NCI-H2227 (cell line): Measurements from ENCODE around the gene FLYWCH1.
A peak's percentile ranks its signal among the peaks of the same experiment; 100 is the strongest.

ENCODE experiments used
- DNase-seq: peaks from one replicate; lab custom pipeline; 2025; ENCODE audit not compliant: unreplicated experiment; lab: John Stamatoyannopoulos, UW

The FLYWCH1 gene

DNA sequence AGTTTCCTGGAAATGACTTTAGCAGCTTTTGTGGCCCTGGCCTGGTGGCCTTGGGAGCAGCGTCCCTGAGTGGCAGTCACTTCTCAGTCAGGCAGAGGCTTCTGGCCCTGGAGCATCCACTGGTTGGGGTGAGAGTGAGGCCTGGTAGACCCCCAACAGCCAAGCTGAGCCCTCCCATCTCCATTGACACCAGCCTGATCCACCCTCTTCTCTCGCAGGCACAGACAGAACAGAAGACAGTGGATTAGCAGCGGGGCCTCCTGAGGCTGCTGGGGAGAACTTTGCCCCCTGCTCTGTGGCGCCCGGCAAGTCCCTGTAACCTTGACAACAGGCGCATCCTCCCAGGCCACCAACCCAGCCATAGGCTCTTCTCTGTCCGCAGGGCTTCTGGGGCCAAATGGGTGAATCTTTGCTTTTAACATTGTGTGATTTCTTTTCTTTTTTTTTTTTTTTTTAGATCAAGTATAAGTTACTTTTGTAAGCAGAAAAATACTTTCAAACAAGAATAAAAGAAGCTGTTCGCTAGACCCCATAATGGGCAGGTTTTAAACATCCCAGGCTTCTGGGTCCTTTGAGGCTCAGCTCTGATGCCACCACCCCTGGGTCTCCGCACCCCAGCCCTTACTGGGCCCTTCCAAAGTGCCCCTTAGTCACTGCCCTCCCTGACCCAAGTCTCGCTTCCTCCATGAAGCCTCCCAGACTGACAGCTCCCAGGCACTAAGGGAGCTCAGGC, 12.7 kb upstream of the FLYWCH1 start:
- peak; percentile 59 for DNase-seq

DNA sequence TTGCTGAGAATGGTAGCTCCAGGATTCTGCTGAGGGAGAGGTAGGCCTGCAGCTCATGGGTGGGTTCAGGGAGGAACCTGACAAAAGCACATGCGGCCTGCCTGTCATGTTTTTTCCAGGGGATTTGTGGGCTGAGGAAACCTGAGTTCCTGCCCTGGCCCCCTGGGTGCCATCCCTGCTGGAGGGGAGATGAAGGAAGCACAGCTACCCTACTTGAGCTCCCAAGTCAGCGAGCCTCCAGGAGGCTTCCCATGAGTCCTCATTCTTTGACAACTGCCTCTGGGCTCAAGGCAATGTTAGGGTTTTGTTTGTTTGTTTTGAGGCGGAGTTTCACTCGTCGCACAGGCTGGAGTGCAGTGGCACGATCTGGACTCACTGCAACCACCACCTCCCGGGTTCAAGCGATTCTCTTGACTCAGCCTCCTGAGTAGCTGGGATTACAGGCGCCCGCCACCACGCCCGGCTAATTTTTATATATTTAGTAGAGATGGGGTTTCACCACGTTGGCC, 12.1 kb upstream of the FLYWCH1 start:
- DNase-seq = no peak

DNA sequence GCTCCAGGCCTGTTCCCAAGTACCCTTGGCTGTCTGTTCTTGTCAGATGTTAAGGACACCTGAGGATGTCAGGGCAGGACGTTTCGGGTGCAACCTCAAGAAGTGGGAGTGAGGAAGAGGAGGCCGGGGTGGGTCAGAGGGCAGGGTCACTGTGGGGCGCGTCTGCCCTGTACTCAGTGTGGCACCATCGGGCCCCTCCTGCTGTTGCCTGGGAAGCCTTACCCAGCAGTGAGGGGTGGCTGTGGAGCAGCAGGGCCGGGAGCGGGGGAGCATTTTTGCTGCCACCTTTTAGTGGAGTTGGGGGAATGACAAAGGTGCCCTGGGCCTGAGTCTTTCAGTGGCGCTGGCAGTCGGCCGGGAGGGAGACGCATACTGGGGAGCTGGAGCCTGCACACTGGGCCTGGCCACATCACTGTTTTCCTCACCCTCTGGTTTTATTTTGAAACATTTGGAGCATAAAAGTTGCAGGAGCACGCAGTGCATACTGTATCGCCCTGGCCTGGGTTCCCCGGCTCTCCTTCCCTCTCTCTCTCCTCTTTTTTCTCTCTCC, 11.1 kb upstream of the FLYWCH1 start:
- DNase-seq = no peak

DNA sequence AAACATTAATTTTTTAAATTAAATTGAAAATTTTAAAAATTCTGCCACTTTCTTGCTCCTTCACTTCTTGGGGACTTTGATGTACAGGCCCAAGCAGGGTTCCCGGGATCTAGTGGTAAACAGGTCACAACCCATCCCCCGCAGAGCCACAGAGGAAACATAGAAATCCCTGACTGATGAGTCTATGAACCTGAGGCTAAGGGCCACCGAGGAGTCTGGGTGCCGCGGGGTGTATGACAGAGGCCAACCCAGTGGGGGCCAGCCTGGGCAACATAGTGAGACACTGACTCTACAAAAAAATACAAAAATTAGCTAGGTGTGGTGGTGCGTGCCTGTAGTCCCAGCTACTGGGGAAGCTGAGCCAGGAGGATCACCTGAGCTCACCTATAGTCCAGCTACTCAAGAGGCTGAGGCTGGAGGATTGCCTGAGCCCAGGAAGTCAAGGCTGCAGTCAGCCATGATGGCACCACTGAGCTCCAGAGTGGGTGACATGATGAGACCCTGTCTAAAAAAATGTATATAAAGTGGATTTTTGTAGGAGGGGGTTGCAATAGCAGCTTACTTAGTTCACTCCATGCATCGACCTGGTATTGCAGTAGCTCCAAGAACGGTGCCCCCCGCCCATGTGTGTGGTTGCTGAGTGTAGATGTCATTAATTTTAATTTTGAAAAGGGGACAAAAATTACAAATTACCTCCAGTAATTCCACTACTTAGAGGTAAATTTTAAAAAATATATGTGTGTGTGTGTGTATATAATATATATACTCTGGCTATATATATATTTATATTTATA, 9.2 kb upstream of the FLYWCH1 start:
- DNase-seq = no peak

DNA sequence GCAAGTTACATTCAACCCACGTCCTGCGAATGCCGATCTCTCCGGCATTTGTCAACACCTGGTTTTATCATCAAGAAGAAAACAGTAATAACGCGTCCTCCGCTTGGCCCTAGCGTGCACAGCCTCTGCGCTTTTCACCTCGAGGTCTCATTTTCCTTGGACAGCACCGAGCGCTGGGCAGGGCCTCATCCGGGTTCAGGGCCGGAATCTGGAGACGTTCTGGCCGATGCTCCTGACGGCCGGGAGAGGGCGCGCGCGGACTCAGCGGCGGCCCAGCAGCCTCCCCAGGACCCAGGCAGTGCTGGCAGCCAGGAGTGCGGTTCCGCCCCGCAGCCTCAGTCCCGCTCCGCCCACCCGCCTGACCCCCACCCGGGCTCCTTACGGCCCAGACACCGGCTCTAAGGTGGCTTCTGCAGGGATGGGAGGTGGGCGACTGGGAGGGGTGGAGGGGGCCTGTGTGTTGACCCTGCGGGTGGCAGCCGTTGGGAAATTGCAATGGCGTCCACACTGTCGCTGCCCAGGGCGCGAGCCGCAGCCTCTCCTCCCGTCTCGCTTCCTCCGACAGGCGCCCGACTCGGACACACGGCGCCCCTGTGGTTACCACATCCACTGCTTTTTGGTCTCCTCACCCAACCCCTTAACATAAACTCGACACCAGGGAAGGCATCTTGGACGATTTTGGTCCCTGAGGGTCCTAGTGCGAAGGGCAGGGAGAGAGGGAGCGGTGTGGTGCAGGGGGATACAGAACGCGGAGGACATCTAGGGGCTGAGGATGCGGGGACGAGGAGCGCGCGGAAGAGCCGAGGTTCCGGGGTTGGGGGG, 7.4 kb upstream of the FLYWCH1 start:
- DNase-seq = peak; percentile 89

DNA sequence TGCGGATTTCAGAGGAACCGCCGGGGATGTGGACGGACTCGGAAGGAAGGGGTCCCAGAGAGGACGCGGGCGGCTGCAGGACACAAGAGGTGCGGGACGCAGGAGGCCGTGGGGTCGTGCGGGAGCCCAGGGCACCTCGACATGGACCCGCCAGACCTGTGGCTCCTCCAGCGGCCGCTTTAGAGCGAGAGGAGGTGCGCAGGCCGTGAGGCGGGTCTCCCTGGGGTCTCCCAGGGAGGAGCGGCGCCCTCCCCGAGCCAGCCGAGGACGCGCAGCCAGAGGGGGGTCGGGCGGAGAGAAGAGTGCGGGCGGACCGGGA, 6.8 kb upstream of the FLYWCH1 start:
- no peak for DNase-seq

DNA sequence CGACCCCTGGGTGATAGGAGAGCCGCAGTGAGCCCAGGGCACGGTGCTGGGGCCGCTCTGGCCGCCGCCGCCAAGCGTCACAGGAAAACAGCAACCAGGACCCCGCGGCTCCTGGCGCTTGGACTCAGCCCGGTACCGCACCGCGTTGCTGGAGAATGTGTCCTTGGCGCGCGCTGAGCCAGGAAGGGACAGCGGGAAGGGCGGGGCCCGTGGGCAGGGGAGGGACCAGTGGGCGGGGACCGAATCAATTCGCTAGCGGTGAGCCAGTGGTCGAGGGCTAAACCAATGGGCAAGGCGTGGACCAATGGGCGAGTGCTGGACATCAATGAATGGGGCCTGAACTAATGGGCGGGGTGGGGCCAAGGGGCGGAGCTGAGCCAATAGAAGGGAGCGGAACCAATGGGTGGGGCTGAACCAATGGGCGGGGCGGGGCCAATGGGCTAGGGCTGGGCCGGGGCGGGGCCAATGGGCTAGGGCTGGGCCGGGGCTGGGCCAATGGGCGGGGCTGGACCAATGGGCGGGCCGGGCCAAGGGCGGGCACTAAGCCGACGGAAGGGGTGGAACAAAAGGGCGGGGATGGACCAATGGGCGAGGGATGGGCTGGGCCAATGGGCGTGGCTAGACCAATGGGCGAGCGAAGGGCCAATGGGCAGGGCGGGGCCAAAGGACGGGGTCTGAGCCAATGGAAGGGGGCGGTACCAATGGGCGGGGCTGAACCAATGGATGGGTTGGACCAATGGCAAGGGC, 6.3 kb upstream of the FLYWCH1 start:
- DNase-seq = peak; percentile 99

DNA sequence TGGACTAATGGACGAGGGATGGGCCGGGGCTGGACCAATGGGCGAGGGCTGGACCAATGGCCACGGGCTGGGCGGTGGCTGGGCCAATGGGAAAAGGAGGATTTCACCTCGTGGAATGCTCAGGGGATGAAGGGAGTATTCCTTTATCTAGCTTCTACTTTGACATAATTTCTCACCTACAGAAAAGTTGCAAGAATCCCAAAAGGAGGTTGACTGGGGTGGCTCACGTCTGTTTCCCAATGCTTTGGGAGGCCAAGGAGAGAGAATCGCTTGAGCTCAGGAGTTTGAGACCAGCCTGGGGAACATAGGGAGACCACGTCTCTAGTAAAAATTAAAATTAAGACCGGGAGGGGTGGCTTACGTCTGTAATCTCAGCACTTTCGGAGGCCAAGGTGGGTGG, 5.7 kb upstream of the FLYWCH1 start:
- no peak for DNase-seq

DNA sequence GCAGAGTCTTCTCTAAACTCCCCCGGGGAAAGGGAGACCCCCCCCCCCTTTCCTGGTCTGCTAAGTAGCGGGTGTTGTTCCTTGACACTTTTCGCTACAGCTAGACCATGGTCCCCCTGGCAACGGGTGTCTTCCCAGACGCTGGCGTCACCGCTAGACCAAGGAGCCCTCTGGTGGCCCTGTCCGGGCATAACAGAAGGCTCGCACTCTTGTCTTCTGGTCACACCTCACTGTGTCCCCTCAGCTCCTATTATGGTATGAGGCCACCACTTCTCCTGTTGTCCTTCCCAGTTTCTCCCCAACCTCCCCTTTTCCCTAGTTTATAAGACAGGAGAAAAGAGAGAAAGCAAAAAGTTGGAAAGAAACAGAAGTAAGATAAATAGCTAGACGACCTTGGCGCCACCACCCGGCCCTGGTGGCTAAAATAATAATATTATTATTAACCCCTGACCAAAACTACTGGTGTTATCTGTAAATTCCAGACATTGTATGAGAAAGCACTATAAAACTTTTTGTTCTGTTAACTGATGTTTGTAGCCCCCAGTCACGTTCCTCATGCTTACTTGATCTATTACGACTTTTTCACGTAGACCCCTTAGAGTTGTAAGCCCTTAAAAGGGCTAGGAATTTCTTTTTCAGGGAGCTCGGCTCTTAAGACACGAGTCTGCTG, 4.5 kb upstream of the FLYWCH1 start:
- DNase-seq = peak; percentile 68

DNA sequence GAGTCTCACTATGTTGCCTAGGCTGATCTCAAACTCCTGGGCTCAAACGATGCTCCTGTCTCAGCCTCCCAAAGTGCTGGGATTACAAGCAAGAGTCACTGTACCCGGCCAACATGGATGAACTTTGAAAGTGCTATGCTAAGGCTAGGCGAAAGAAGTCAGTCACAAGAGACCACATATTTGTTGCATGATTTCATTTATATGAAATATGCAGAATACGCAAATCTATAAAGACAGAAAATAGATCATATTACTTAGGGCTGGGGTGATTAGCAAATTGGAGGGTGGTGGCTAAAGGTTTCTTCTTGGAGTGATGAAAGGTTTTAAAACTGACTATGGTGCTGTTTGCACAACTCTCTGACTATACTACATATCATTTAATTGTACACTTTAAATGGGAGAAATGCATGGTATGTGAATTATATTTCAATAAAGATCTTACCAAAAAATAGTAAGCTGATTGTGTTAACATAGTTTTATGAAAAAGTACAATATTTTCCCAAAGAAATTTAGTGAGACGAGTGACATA, 1.2 kb upstream of the FLYWCH1 start:
- no peak for DNase-seq

DNA sequence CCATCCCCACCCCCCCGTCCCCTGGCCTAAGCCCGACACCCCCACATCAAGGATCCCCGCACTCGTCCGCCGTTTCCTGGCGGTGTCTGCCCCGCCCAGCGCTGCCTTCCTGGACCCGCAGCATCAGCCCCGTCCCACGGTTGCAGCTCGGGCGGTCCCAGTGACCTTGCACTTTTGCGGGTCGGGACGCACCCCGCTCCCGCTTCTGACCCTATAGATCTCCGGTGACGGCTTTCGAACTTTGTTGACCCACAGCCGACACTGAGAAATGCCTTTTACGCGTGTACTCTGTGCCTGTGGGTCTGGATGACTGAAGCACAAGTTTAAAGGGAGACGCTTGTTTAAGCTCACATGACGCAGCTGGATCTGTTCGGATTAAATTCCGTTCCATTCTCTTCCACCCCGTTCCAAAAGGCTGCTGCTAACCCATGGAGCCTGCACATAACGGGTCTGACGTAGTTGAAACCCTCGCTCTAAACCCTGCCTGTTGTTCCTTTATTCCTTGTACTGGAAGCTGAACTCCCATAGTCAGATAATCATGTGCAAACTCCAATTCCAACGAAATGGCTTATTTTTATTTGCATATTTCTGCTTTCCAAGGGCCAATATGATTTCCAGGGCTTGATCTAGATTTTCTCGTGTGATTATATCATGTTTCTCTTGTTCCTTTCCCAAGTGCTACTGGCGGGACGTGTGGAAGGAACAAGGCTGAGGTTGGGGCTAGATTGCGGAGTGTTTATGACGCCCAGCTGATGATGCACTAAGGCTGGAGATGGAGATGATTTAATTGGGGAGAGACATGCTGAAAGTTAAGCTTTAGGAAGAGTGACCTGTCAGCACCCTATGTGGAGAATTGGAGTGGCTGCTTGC, 834 bp downstream of the FLYWCH1 start:
- peak; percentile 51 for DNase-seq

DNA sequence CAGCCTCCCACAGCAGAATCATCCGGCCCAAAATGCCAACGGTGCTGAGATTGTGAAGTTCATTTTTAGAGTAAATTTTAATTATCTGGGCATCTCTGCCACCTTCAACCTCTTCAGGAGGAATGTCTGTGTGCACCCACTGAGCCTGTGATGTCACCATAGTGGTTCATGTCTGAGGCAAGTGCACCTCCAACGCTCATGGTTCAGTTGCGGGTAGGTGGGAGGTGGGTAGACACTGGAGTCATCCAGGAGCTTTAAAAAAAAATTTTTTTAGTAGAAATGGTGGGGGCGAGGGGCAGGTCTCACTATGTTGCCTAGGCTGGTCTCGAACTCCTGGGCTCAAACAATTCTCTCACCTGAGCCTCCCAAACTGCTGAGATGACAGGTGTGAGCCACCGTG, 1.9 kb downstream of the FLYWCH1 start:
- DNase-seq = no peak

DNA sequence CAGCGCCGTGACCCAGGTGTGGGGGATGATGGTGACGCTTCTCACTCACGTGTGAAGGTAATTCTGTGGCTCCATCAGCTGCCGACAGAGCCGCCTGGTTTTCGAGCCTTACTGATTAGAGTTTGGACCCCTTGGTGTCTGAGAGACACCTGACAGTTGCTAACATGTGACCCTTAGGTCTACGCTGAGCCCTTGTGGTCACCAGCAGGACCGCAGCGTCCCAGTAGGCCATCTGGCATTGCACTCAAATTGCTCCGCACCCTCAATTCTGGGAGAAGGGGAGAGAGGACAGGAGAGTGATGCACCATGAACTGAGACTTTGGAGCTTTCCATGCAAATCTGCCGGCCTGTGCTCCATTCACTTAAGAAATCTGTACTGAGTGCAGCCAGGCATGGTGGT, 2.5 kb downstream of the FLYWCH1 start:
- DNase-seq = no peak

DNA sequence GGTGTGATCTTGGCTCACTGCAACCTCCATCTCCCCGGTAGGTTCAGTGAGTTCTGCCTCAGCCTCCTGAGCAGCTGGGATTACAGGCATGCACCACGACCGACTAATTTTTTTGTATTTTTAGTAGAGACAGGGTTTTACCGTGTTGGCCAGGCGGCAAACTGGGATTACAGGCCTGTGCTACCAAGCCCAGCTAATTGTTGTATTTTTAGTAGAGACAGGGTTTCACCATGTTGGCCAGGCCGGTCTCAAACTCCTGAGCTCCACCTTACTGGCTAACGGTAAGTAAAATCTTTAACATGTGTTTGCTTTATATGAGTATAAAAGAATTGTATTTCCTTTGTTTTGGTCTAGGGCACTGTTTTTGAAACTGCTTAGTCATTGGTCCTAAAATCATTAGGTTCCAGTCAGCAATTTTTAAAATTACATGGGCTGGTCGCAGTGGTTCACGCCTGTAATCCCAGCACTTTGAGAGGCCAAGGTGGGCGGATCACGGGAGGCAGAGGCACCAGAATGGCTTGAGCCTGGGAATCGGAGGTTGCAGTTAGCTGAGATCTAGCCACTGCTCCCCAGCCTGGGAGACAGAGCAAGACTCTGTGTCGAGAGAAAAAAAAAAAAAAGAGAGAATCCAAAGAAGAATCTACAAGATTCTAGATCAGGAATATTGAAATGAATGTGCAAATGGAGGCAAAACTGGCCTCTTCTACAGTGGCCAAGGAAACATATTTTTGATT, 3.6 kb downstream of the FLYWCH1 start:
- peak; percentile 68 for DNase-seq

DNA sequence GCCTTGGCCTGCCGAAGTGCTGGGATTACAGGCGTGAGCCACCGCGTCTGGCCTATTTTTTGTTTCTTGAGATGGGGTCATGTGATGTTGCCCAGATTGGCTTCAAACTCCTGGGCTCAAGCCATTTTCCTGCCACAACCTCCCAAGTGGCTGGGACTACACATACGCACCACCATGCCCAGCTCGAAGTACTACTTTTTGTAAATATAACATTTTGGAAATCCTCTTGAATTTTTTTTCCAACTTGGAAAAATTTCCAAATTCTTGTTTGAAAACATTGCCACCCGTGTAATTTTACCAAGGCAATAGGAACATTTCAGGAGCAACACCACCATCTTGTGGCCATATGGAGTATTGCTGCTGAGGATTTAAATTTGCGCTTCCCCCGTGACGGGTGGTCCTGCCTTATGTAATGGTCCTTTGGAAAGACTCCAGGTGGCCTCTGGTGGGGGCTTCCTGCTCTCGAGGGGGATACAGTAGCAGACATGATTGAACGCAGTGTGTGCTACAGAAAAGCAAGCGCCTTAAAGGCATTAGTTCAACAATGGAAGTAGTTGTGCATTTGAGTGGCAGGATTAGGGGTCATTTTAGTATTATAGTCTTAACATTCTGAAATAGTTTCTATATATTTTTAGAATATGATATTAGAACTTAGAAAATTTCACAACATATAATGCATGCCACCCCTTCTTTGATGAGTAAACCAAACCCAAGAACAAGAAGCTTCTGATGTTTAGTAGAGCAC, 8.0 kb downstream of the FLYWCH1 start:
- peak; percentile 80 for DNase-seq

DNA sequence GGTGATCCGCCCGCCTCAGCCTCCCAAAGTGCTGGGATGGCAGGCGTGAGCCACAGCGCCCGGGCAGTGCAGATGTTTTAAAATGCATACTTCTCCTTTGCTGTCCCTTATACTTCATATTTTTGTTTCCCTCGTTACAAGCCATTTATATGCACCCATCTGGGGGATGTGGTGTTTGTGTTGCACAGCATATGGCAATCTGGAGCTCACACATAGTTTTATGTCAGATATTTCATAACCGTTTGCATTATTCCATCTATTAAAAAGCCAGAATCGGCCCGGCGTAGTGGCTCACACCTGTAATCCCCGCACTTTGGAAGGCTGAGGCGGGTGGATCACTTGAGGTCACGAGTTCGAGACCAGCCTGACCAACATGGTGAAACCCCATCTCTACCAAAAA, 11.8 kb downstream of the FLYWCH1 start:
- no peak for DNase-seq

DNA sequence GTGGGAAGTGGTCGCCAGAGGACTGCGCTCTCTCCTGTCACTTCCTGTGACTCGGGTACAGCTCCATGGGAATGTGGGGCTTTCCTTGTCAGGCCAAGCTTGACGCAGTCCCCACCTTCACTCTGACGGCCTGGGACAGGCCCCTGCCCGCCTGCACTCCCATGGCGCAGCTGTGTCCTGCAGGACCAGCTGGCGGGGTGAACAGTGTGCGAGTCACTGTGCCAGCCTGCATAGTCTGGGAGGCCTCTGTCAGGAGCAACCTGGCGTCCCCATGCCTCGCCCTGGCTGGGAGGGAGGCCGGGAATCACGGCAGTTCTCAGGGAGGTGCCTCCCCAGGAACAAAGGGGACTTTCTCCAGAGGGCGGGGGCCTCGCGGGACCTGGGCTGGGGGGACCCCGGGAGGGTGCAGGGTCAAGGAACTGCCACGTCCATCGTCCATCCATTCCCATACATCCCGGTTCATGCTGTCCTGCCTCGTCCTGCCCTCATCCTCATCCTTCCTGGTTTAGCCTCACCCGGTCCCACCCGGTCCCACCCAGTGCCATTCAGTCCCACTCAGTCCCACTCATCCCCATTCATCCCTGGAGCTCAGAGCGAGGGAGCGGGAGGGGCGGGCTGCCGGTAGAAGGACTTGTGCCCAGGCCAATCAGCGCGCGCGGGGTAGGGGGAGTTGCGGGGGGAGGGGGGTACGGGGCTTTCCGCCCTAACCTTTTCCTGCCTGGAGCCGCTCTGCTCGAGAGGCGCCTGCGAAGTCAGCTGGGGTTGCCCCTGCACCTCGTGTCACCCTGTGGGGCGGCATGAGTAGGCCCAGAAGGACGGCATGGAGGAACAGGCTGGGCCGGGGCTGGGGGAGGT, 13.4 kb downstream of the FLYWCH1 start:
- DNase-seq = no peak
